ENCODE data around the gene ATP8B1.
A peak's percentile ranks its signal among the peaks of the same experiment; 100 is the strongest.
"Not testable (repeated sequence)": the region's sequence is repeated elsewhere in the genome, so short reads cannot be mapped to it uniquely, and the experiment has no call there.

The ATP8B1 gene

DNA sequence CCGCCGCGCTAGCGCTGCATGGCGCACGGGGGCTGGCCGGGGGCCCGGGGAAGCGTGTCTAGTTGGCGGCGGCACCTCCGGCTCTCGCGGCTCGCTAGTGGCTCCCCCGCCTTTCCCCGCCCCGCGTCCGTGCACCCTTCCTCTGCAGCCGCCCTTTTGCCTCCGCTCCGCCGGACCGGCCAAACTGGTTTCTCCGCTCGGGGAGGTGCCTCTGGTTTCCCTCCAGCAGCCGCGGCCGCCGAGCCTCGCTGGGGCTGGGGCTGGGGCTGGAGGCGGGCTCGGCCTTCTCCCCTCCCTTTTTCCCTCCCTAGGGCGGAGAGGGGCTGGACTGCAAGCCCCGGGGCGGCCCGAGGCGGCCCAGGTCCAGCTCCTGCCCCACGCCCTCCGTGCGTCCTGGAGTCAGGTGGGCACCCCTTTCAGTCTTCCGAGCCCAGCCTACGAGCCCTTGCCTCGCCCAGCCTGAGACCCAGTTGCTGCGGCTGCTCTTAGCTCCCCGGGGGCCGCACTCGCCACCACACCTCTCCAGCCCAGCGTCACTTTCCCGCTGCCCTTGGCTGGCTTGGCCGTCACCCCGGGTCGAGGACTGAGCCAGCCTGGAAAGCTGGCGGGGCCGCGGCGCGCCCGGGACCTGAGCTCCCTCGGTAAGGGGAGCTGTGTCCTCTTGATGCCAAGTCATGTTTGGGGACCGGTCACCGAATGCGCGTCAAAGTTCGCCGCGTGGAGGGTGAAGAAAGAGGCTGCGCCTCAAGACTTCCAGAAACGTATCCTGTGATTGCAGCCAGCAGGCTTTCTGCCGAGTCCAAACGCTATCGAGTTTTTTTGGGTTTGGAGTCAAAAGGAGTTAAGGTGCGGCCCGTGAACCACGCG lies at the start of gene ATP8B1:
ATP8B1 (minus strand) TSS at position 213 of the 867 bp plus-strand sequence. CDS start 71,508 bp downstream, outside the sequence.
- Histone ChIP-seq H3K9ac (ENCODE audit: low read length) (peak within 1 kb of the TSS; percentile 99), H3K4me1 (ENCODE audit: control insufficient read depth, insufficient read depth, low read length) (peaks cover 15% of the 10 kb centered on the region)

GRCh38 chr18:57850063-57850462 lies 46.9 kb upstream of the ATP8B1 start:
- H3K4me1 ChIP-seq (ENCODE audit: control insufficient read depth, insufficient read depth, low read length), result peaks cover 9% of the 10 kb centered on the region
- no peaks in the 10 kb centered on the region for H3K36me3 ChIP-seq (ENCODE audit: control insufficient read depth, insufficient read depth, low read length)
- H3K9ac ChIP-seq (ENCODE audit: low read length), result no peak overlapping the region
- H3K9me3 ChIP-seq (ENCODE audit: control insufficient read depth, low read length), result no peaks in the 10 kb centered on the region
- no peaks in the 10 kb centered on the region for H3K27me3 ChIP-seq (ENCODE audit: control insufficient read depth, insufficient read depth, low read length)
- no peak overlapping the region for H3K4me3 ChIP-seq (ENCODE audit: low read length)

More for the DNA sequence above, at the start of gene ATP8B1:
- Histone ChIP-seq H3K9me3 (ENCODE audit: control insufficient read depth, low read length) (no peaks in the 10 kb centered on the region), H3K4me3 (ENCODE audit: low read length) (peak within 1 kb of the TSS; percentile 95), H3K36me3 (ENCODE audit: control insufficient read depth, insufficient read depth, low read length) (no peaks in the 10 kb centered on the region), H3K27me3 (ENCODE audit: control insufficient read depth, insufficient read depth, low read length) (no peaks in the 10 kb centered on the region)

GRCh38 chr18:57848374-57848773 lies 45.3 kb upstream of the ATP8B1 start:
- H3K27me3 ChIP-seq (ENCODE audit: control insufficient read depth, insufficient read depth, low read length); H3K4me1 ChIP-seq (ENCODE audit: control insufficient read depth, insufficient read depth, low read length); H3K9me3 ChIP-seq (ENCODE audit: control insufficient read depth, low read length); H3K9ac ChIP-seq (ENCODE audit: low read length); H3K36me3 ChIP-seq (ENCODE audit: control insufficient read depth, insufficient read depth, low read length); H3K4me3 ChIP-seq (ENCODE audit: low read length): not testable (repeated sequence)

DNA sequence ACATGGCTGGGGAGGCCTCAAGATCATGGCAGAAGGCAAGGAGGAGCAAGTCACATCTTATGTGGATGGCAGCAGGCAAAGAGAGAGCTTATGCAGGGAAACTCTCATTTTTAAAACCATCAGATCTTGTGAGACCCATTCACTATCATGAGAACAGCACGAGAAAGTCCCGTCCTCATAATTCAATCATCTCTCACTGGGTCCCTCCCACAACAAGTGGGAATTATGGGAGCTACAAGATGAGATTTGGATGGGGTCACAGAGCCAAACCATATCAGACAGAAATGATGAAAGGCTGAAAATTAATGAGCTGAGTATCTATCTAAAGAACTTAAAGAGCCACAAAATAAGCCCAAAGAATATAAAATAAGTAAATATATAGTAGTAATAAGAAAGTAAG lies 44.3 kb upstream of the ATP8B1 start:
- not testable (repeated sequence) for H3K36me3 ChIP-seq (ENCODE audit: control insufficient read depth, insufficient read depth, low read length); H3K9ac ChIP-seq (ENCODE audit: low read length); H3K27me3 ChIP-seq (ENCODE audit: control insufficient read depth, insufficient read depth, low read length); H3K4me3 ChIP-seq (ENCODE audit: low read length); H3K9me3 ChIP-seq (ENCODE audit: control insufficient read depth, low read length); H3K4me1 ChIP-seq (ENCODE audit: control insufficient read depth, insufficient read depth, low read length)

GRCh38 chr18:57846258-57846657 lies 43.1 kb upstream of the ATP8B1 start:
- Histone ChIP-seq H3K4me1 (ENCODE audit: control insufficient read depth, insufficient read depth, low read length) (peaks cover 9% of the 10 kb centered on the region), H3K36me3 (ENCODE audit: control insufficient read depth, insufficient read depth, low read length) (no peaks in the 10 kb centered on the region), H3K27me3 (ENCODE audit: control insufficient read depth, insufficient read depth, low read length) (no peaks in the 10 kb centered on the region), H3K4me3 (ENCODE audit: low read length) (no peak overlapping the region), H3K9ac (ENCODE audit: low read length) (no peak overlapping the region), H3K9me3 (ENCODE audit: control insufficient read depth, low read length) (no peaks in the 10 kb centered on the region)

DNA sequence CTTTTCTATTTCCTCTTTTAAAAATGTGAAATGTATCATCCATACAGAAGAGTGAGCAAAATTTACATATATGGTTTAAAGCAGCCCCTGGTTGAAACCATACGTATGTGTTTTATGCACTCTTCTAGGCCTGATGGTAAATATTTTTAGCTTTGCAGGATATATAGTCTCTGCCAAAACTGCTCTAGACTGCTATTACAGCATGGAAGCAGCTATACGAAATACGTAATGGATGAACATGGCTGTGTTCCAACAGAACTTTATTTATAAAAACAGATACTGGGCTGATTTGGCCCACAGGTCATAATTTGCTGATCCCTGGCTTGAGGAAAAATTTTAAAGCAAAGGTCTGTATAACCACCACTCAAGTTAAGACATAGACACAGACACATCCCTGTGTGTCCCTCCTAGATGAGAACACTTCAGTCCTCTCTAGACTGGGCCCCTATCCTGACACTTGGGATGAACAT lies 42.5 kb upstream of the ATP8B1 start:
- Histone ChIP-seq H3K9me3 (ENCODE audit: control insufficient read depth, low read length) (no peaks in the 10 kb centered on the region), H3K27me3 (ENCODE audit: control insufficient read depth, insufficient read depth, low read length) (no peaks in the 10 kb centered on the region), H3K9ac (ENCODE audit: low read length) (no peak overlapping the region), H3K4me3 (ENCODE audit: low read length) (no peak overlapping the region), H3K4me1 (ENCODE audit: control insufficient read depth, insufficient read depth, low read length) (peaks cover 9% of the 10 kb centered on the region), H3K36me3 (ENCODE audit: control insufficient read depth, insufficient read depth, low read length) (no peaks in the 10 kb centered on the region)

GRCh38 chr18:57844319-57844718 lies 41.2 kb upstream of the ATP8B1 start:
- Histone ChIP-seq H3K36me3 (ENCODE audit: control insufficient read depth, insufficient read depth, low read length) (no peaks in the 10 kb centered on the region), H3K27me3 (ENCODE audit: control insufficient read depth, insufficient read depth, low read length) (no peaks in the 10 kb centered on the region), H3K9me3 (ENCODE audit: control insufficient read depth, low read length) (no peaks in the 10 kb centered on the region), H3K4me3 (ENCODE audit: low read length) (no peak overlapping the region), H3K4me1 (ENCODE audit: control insufficient read depth, insufficient read depth, low read length) (peaks cover 9% of the 10 kb centered on the region), H3K9ac (ENCODE audit: low read length) (no peak overlapping the region)

DNA sequence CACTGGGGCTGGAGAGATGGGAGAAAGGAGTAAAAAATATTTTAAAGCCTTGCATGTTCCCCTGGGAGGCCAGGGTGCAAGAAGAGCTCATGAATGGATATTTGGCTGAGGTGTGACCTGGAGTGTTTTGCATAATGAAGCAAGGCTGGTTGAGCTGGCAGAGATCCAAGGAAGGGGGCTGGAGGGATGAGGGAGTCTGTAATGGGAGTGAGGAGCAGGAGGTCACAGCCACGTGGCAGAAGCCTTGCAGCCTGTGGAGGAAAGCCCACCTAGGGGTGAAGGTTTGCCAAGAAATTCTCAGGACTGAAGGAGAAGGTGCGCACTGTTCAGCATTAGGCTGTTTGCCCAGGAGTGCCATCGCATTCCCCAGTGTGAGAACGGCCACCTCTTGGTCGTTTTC lies 40.3 kb upstream of the ATP8B1 start:
- no peak overlapping the region for H3K4me3 ChIP-seq (ENCODE audit: low read length)
- no peaks in the 10 kb centered on the region for H3K9me3 ChIP-seq (ENCODE audit: control insufficient read depth, low read length)
- no peaks in the 10 kb centered on the region for H3K36me3 ChIP-seq (ENCODE audit: control insufficient read depth, insufficient read depth, low read length)
- H3K4me1 ChIP-seq (ENCODE audit: control insufficient read depth, insufficient read depth, low read length), result peaks cover 9% of the 10 kb centered on the region
- H3K9ac ChIP-seq (ENCODE audit: low read length), result no peak overlapping the region
- H3K27me3 ChIP-seq (ENCODE audit: control insufficient read depth, insufficient read depth, low read length), result no peaks in the 10 kb centered on the region

GRCh38 chr18:57841568-57841967 lies 38.5 kb upstream of the ATP8B1 start:
- H3K4me3 ChIP-seq (ENCODE audit: low read length), result no peak overlapping the region
- no peaks in the 10 kb centered on the region for H3K9me3 ChIP-seq (ENCODE audit: control insufficient read depth, low read length)
- no peaks in the 10 kb centered on the region for H3K36me3 ChIP-seq (ENCODE audit: control insufficient read depth, insufficient read depth, low read length)
- no peaks in the 10 kb centered on the region for H3K27me3 ChIP-seq (ENCODE audit: control insufficient read depth, insufficient read depth, low read length)
- H3K4me1 ChIP-seq (ENCODE audit: control insufficient read depth, insufficient read depth, low read length), result peaks cover 9% of the 10 kb centered on the region
- no peak overlapping the region for H3K9ac ChIP-seq (ENCODE audit: low read length)

- Histone ChIP-seq H3K36me3 (ENCODE audit: control insufficient read depth, insufficient read depth, low read length) (no peaks in the 10 kb centered on the region), H3K4me1 (ENCODE audit: control insufficient read depth, insufficient read depth, low read length) (no peaks in the 10 kb centered on the region), H3K27me3 (ENCODE audit: control insufficient read depth, insufficient read depth, low read length) (no peaks in the 10 kb centered on the region), H3K9ac (ENCODE audit: low read length) (no peak overlapping the region), H3K4me3 (ENCODE audit: low read length) (no peak overlapping the region), H3K9me3 (ENCODE audit: control insufficient read depth, low read length) (no peaks in the 10 kb centered on the region)
Measured at GRCh38 chr18:57839942-57840381, 36.8 kb upstream of the ATP8B1 start.

DNA sequence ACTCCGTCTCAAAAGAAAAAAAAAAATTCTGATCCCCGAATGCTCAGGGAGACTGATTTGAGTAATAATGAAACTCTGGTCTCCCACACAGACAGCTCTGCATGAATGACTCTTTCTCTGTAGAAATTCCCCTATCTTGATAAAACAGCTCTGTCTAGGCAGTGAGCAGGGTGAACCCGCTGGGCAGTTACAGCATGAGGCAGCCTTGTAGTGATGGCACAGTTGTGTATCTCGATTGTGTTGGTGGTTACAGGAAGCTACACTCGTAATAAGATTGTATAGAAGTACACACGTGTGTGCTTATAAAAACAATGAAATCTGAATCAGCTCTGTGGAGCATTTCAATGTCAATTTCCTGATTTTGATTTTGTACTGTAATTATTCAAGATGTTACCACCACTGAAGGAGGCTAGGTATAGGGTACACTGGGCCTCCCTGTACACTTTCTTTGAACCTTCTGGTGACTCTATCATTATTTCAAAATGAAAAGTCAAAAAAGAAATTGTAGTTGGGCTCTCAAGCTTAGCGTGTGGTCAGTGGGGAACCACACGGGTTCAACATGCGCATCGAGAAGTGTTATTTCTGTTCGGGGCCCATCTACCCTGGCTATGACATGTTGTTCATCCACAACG lies 34.9 kb upstream of the ATP8B1 start:
- Histone ChIP-seq H3K4me3 (ENCODE audit: low read length) (no peak overlapping the region), H3K27me3 (ENCODE audit: control insufficient read depth, insufficient read depth, low read length) (no peaks in the 10 kb centered on the region)

DNA sequence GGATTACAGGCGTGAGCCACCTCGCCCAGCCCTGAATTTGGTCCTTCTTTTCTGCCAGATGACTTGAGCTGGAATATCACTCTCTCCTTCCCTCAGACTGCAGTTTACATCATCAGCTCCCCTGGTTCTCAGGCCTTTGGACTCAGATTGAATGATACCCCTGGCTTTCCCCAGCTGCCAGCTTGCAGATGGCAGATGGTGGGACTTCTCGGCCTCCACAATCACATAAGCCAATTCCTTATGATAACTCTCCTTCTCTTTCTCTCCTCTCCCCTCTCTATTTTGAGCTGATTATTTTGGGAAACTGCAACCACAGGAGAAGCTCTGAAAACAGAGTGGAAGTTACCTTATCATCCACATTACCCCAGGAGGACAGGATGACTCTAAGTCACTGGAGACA lies 33.4 kb upstream of the ATP8B1 start:
- no peaks in the 10 kb centered on the region for H3K4me1 ChIP-seq (ENCODE audit: control insufficient read depth, insufficient read depth, low read length)
- H3K9me3 ChIP-seq (ENCODE audit: control insufficient read depth, low read length), result no peaks in the 10 kb centered on the region
- H3K9ac ChIP-seq (ENCODE audit: low read length), result no peak overlapping the region
- H3K4me3 ChIP-seq (ENCODE audit: low read length), result no peak overlapping the region
- H3K36me3 ChIP-seq (ENCODE audit: control insufficient read depth, insufficient read depth, low read length), result no peaks in the 10 kb centered on the region
- no peaks in the 10 kb centered on the region for H3K27me3 ChIP-seq (ENCODE audit: control insufficient read depth, insufficient read depth, low read length)

More for the DNA sequence above, 34.9 kb upstream of the ATP8B1 start:
- Histone ChIP-seq H3K36me3 (ENCODE audit: control insufficient read depth, insufficient read depth, low read length) (no peaks in the 10 kb centered on the region), H3K4me1 (ENCODE audit: control insufficient read depth, insufficient read depth, low read length) (no peaks in the 10 kb centered on the region), H3K9me3 (ENCODE audit: control insufficient read depth, low read length) (no peaks in the 10 kb centered on the region), H3K9ac (ENCODE audit: low read length) (no peak overlapping the region)

Data from mucosa of stomach (tissue), 1 donor.